Breast epithelium (tissue), 4 donors: ENCODE results near the gene YAP1. TPM values are rescaled to one million over a fixed set of nuclear protein-coding genes. Genes with fewer than 3 reads are reported as not detected.
A peak's percentile ranks its signal among the peaks of the same experiment; 100 is the strongest.
"Not testable (repeated sequence)": the region's sequence is repeated elsewhere in the genome, so short reads cannot be mapped to it uniquely, and the experiment has no call there.

ENCODE experiments used
- DNase-seq, 2 donors: peaks; one replicate each; pipeline ENCODE4 v3.0.0-alpha.2; 2019; ENCODE audit warnings: low spot score in 2 of 2
- H3K27ac ChIP-seq, 2 donors: fragments of 200-600 bp; sonication (generic) in 1 of 2; one replicate each; pipeline ENCODE4 v1.5.1; 2016 to 2019; ENCODE audit warnings: mild to moderate bottlenecking in 1 of 2
- H3K27me3 ChIP-seq, 2 donors: fragments of 200-600 bp; sonication (generic) in 1 of 2; one replicate each; pipeline versions ENCODE4 v1.5.1 to v1.6.0; 2017 to 2019; ENCODE audit warnings: control low read depth in 1 of 2, mild to moderate bottlenecking in 1 of 2
- H3K36me3 ChIP-seq: fragments of 200-600 bp; one replicate; pipeline ENCODE4 v1.5.1; 2019
- H3K4me1 ChIP-seq, 2 donors: fragments of 200-600 bp; sonication (generic); one replicate each; pipeline ENCODE4 v1.5.1; 2016 to 2019; ENCODE audit warnings: control low read depth in 1 of 2
- H3K4me3 ChIP-seq, 3 donors: fragments of 200-600 bp; sonication (generic); 1 replicate in 2 of 3; 2 replicates in 1 of 3; pipeline ENCODE4 v1.5.1; 2016 to 2019; ENCODE audit warnings: mild to moderate bottlenecking in 3 of 3, moderate library complexity in 2 of 3
- H3K9me3 ChIP-seq, 2 donors: fragments of 200-600 bp; sonication (generic) in 1 of 2; one replicate each; pipeline ENCODE4 v1.5.1; 2016 to 2019; ENCODE audit warnings: control low read depth in 1 of 2
- POLR2A ChIP-seq: fragments of 450-650 bp; IDR thresholded peaks from one replicate; pipeline ENCODE4 v1.6.1; 2016; ENCODE audit warnings: antibody characterized with exemption, mild to moderate bottlenecking, moderate library complexity
- POLR2AphosphoS5 ChIP-seq, 3 donors: sonication (generic); formaldehyde crosslinking; IDR thresholded peaks; one replicate each; pipeline ENCODE4 v1.6.1; 2017; ENCODE audit warnings: antibody characterized with exemption in 3 of 3
- intact Hi-C: fragments of 100-400 bp; cut with DNase I; formaldehyde crosslinking; loops from one replicate; pipeline ENCODE4 v1.15.1; 2023; ENCODE audit warnings: low total_unique reads
- total RNA-seq, 3 donors: library from RNA; depleted of rRNA; stranded (reverse); fragments of >200 nt; gene quantifications; one replicate each; pipeline ENCODE4 v1.1.0, GENCODE V29; 2016
- TF ChIP-seq, protein P1 (sequence below), 3 donors: fragments of 450-650 bp; IDR thresholded peaks; one replicate each; pipeline ENCODE4 v1.5.1; 2016 to 2017; ENCODE audit warnings: antibody characterized with exemption in 3 of 3, mild to moderate bottlenecking in 3 of 3, moderate library complexity in 3 of 3

YAP1 gene
- total RNA-seq, 3 donors from 2014 or later: 179 to 215 (median 184) TPM

GRCh38 chr11:102260241-102260640 lies 150.0 kb downstream of the YAP1 start:
- Histone ChIP-seq H3K27me3 (no peaks in the 10 kb centered on the region), H3K4me1 (no peaks in the 10 kb centered on the region), H3K4me3 (no peak overlapping the region), H3K27ac (peak overlapping the region in 1 of 2 donors; percentile 29), H3K9me3 (no peaks in the 10 kb centered on the region), H3K36me3 (no peaks in the 10 kb centered on the region)
- TF ChIP-seq POLR2AphosphoS5 (IDR thresholded peaks at IDR 0.05) (no peak), POLR2A (no peak)
- TF ChIP-seq, protein P1, sequence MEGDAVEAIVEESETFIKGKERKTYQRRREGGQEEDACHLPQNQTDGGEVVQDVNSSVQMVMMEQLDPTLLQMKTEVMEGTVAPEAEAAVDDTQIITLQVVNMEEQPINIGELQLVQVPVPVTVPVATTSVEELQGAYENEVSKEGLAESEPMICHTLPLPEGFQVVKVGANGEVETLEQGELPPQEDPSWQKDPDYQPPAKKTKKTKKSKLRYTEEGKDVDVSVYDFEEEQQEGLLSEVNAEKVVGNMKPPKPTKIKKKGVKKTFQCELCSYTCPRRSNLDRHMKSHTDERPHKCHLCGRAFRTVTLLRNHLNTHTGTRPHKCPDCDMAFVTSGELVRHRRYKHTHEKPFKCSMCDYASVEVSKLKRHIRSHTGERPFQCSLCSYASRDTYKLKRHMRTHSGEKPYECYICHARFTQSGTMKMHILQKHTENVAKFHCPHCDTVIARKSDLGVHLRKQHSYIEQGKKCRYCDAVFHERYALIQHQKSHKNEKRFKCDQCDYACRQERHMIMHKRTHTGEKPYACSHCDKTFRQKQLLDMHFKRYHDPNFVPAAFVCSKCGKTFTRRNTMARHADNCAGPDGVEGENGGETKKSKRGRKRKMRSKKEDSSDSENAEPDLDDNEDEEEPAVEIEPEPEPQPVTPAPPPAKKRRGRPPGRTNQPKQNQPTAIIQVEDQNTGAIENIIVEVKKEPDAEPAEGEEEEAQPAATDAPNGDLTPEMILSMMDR (IDR thresholded peaks at IDR 0.05): no peak
- intact Hi-C loops: no loop called here
- DNase-seq: no peak

GRCh38 chr11:102263379-102264003 lies 153.2 kb downstream of the YAP1 start:
- Histone ChIP-seq H3K4me3 (no peak overlapping the region), H3K9me3 (no peaks in the 10 kb centered on the region), H3K4me1 (no peaks in the 10 kb centered on the region), H3K27ac (no peak overlapping the region), H3K27me3 (no peaks in the 10 kb centered on the region), H3K36me3 (no peaks in the 10 kb centered on the region)
- intact Hi-C loops: no loop called here
- no peak for DNase-seq
- TF ChIP-seq POLR2A (no peak), POLR2AphosphoS5 (IDR thresholded peaks at IDR 0.05) (no peak)
- TF ChIP-seq, protein P1 (IDR thresholded peaks at IDR 0.05): no peak

DNA sequence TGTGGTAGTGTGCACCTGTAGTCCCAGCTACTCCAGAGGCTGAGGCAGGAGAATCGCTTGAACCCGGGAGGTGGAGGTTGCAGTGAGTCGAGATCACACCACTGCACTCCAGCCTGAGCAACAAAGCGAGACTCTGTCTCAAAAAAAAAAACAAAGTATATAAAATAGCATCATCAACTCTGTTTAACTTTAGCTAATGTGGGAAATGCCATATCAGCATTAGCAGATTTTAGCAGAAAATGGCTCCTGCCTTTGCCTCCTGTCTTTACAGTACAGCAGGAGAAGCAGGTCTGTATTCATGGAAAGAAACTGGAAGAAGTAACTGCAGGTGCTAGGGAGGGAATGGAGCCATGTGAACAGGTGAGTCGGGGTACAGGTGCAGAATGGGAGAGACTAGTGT lies 154.5 kb downstream of the YAP1 start:
- intact Hi-C loops, H3K4me3 ChIP-seq, H3K27me3 ChIP-seq, DNase-seq, H3K9me3 ChIP-seq, H3K4me1 ChIP-seq, H3K27ac ChIP-seq, H3K36me3 ChIP-seq: not testable (repeated sequence)

DNA sequence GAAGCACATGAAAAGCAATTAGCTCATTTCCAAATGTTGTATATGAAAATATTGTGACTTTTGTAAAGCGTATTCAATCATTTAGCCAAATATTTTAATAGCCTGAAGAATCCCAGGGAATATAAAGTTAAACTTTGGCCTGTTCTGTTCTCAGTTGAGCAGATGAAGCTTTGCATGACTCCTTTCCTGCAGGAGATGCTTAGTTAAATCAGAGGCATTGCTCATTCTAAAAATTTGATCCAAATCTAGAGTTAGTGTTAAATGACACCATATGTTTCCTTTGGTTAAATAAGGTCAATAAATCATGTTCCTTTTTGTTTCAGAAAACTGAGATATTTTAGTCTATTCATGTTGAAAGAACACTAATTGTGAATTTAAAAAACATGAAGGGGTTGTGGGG lies 155.9 kb downstream of the YAP1 start:
- H3K36me3 ChIP-seq: no peaks in the 10 kb centered on the region
- no peak overlapping the region for H3K4me3 ChIP-seq
- no peak overlapping the region for H3K27ac ChIP-seq
- H3K27me3 ChIP-seq: no peaks in the 10 kb centered on the region
- TF ChIP-seq POLR2A: no peak
- TF ChIP-seq POLR2AphosphoS5 (IDR thresholded peaks at IDR 0.05): no peak
- TF ChIP-seq, protein P1 (IDR thresholded peaks at IDR 0.05): no peak
- no peaks in the 10 kb centered on the region for H3K9me3 ChIP-seq
- intact Hi-C loops: no loop called here
- no peaks in the 10 kb centered on the region for H3K4me1 ChIP-seq
- no peak for DNase-seq

- intact Hi-C loops: no loop called here
- H3K27ac ChIP-seq: peak overlapping the region; percentile 74 to 83
- H3K4me3 ChIP-seq: peak overlapping the region; percentile 37 to 69 (median 50)
Observed at GRCh38 chr11:102267609-102268008, 157.4 kb downstream of the YAP1 start.

More at GRCh38 chr11:102267609-102268008, 157.4 kb downstream of the YAP1 start:
- no peaks in the 10 kb centered on the region for H3K4me1 ChIP-seq
- DNase-seq: no peak
- TF ChIP-seq POLR2A (no peak), POLR2AphosphoS5 (IDR thresholded peaks at IDR 0.05) (no peak)
- TF ChIP-seq, protein P1 (IDR thresholded peaks at IDR 0.05): no peak
- no peaks in the 10 kb centered on the region for H3K36me3 ChIP-seq
- H3K9me3 ChIP-seq: no peaks in the 10 kb centered on the region
- no peaks in the 10 kb centered on the region for H3K27me3 ChIP-seq
